ENCODE measurements around the gene ID3.

The ID3 gene

GRCh38 chr1:23539698-23540266, 19.5 kb downstream of the ID3 start:
- Histone ChIP-seq H3F3A (ENCODE audit: control insufficient read depth, insufficient read depth) (peaks cover 15% of the 10 kb centered on the region), H3K4me3 (ENCODE audit: low read length) (peak overlapping the region; percentile 60), H3K4me1 (ENCODE audit: control insufficient read depth, low read length) (peaks cover 56% of the 10 kb centered on the region), H3K79me2 (ENCODE audit: control insufficient read depth, low read length) (no peaks in the 10 kb centered on the region), H3K27me3 (ENCODE audit: control insufficient read depth, low read length) (no peaks in the 10 kb centered on the region), H4K20me1 (ENCODE audit: control insufficient read depth, insufficient read depth, low read depth, low read length) (no peaks in the 10 kb centered on the region), H3K36me3 (ENCODE audit: control insufficient read depth, low read length) (no peaks in the 10 kb centered on the region), H3K9me2 (replicated peaks; ENCODE audit: control insufficient read depth, low read length) (no peaks in the 10 kb centered on the region), H3K9me3 (ENCODE audit: control insufficient read depth, insufficient read depth, low read length) (no peaks in the 10 kb centered on the region), H3K27ac (ENCODE audit: low read depth, low read length) (peak overlapping the region; percentile 50), H3K4me2 (ENCODE audit: low read length) (peak overlapping the region; percentile 56)
- TF ChIP-seq CTCF (IDR thresholded peaks at IDR 0.05; ENCODE audit: low read depth, low read length, poor library complexity, severe bottlenecking) (peak; percentile 97), EZH2phosphoT487 (IDR thresholded peaks at IDR 0.05; ENCODE audit: borderline replicate concordance, low read length) (no peak)

- H3K27me3 ChIP-seq (ENCODE audit: control insufficient read depth, low read length) = no peaks in the 10 kb centered on the region
- H3F3A ChIP-seq (ENCODE audit: control insufficient read depth, insufficient read depth) = peaks cover 19% of the 10 kb centered on the region
- no peaks in the 10 kb centered on the region for H3K36me3 ChIP-seq (ENCODE audit: control insufficient read depth, low read length)
- H3K4me2 ChIP-seq (ENCODE audit: low read length) = peak overlapping the region; percentile 54
- peak overlapping the region; percentile 36 for H3K27ac ChIP-seq (ENCODE audit: low read depth, low read length)
- H4K20me1 ChIP-seq (ENCODE audit: control insufficient read depth, insufficient read depth, low read depth, low read length) = no peaks in the 10 kb centered on the region
- peaks cover under 1% of the 10 kb centered on the region for H3K79me2 ChIP-seq (ENCODE audit: control insufficient read depth, low read length)
- peak overlapping the region; percentile 31 for H3K4me3 ChIP-seq (ENCODE audit: low read length)
- H3K4me1 ChIP-seq (ENCODE audit: control insufficient read depth, low read length) = peaks cover 71% of the 10 kb centered on the region
- TF ChIP-seq CTCF (IDR thresholded peaks at IDR 0.05; ENCODE audit: low read depth, low read length, poor library complexity, severe bottlenecking) = no peak
- no peak for TF ChIP-seq EZH2phosphoT487 (IDR thresholded peaks at IDR 0.05; ENCODE audit: borderline replicate concordance, low read length)
- no peaks in the 10 kb centered on the region for H3K9me3 ChIP-seq (ENCODE audit: control insufficient read depth, insufficient read depth, low read length)
- H3K9me2 ChIP-seq (replicated peaks; ENCODE audit: control insufficient read depth, low read length) = no peaks in the 10 kb centered on the region
Measured at GRCh38 chr1:23537296-23537973, 21.9 kb downstream of the ID3 start.

- peak overlapping the region; percentile 93 for H3K4me2 ChIP-seq (ENCODE audit: low read length)
- H4K20me1 ChIP-seq (ENCODE audit: control insufficient read depth, insufficient read depth, low read depth, low read length) = no peaks in the 10 kb centered on the region
- no peaks in the 10 kb centered on the region for H3K27me3 ChIP-seq (ENCODE audit: control insufficient read depth, low read length)
- peaks cover 37% of the 10 kb centered on the region for H3K79me2 ChIP-seq (ENCODE audit: control insufficient read depth, low read length)
- peak overlapping the region; percentile 76 for H3K4me3 ChIP-seq (ENCODE audit: low read length)
- peaks cover 26% of the 10 kb centered on the region for H3K36me3 ChIP-seq (ENCODE audit: control insufficient read depth, low read length)
- no peaks in the 10 kb centered on the region for H3K9me3 ChIP-seq (ENCODE audit: control insufficient read depth, insufficient read depth, low read length)
- H3F3A ChIP-seq (ENCODE audit: control insufficient read depth, insufficient read depth) = peaks cover 33% of the 10 kb centered on the region
- TF ChIP-seq CTCF (IDR thresholded peaks at IDR 0.05; ENCODE audit: low read depth, low read length, poor library complexity, severe bottlenecking) (no peak), EZH2phosphoT487 (IDR thresholded peaks at IDR 0.05; ENCODE audit: borderline replicate concordance, low read length) (no peak)
- H3K4me1 ChIP-seq (ENCODE audit: control insufficient read depth, low read length) = peaks cover 68% of the 10 kb centered on the region
- H3K27ac ChIP-seq (ENCODE audit: low read depth, low read length) = peak overlapping the region; percentile 99
- H3K9me2 ChIP-seq (replicated peaks; ENCODE audit: control insufficient read depth, low read length) = no peaks in the 10 kb centered on the region
Measured at GRCh38 chr1:23533246-23534023, 25.9 kb downstream of the ID3 start.
